ENCODE data around the gene PLXNA3.

The PLXNA3 gene

GRCh38 chrX:154506483-154507332 is 48.6 kb downstream of the PLXNA3 start:
- DNase-seq = no peak

GRCh38 chrX:154507673-154508383 is 49.7 kb downstream of the PLXNA3 start:
- DNase-seq = no peak

GRCh38 chrX:154508384-154508745 is 50.3 kb downstream of the PLXNA3 start:
- DNase-seq = no peak

GRCh38 chrX:154509455-154509854 is 51.4 kb downstream of the PLXNA3 start:
- DNase-seq = no peak

GRCh38 chrX:154511761-154512160 is 53.7 kb downstream of the PLXNA3 start:
- no peak for DNase-seq

GRCh38 chrX:154512879-154513553 is 54.9 kb downstream of the PLXNA3 start:
- no peak for DNase-seq

- DNase-seq = no peak
These were observed 55.6 kb downstream of the PLXNA3 start for GRCh38 chrX:154513716-154514115.

- peak in 2 of 3 experiments; percentile 48 to 68 for DNase-seq
These were observed 57.2 kb downstream of the PLXNA3 start for GRCh38 chrX:154515090-154515965.

- DNase-seq = peak; percentile 88 to 96 (median 92)
These were observed 58.0 kb downstream of the PLXNA3 start, which contains the start of gene FAM3A for GRCh38 chrX:154515966-154516655. Gene FAM3A, minus strand, starts transcription at chrX:154516232. Its CDS starts 460 bp downstream, at chrX:154515772.

- DNase-seq = no peak
These were observed 58.6 kb downstream of the PLXNA3 start for GRCh38 chrX:154516656-154517100.

- no peak for DNase-seq
These were observed 59.2 kb downstream of the PLXNA3 start for GRCh38 chrX:154517101-154517781.

- DNase-seq = no peak
These were observed 61.3 kb downstream of the PLXNA3 start for GRCh38 chrX:154519389-154519788.

- no peak for DNase-seq
These were observed 67.8 kb downstream of the PLXNA3 start for GRCh38 chrX:154525606-154526490.

- DNase-seq = peak; percentile 66 to 82 (median 73)
These were observed 69.0 kb downstream of the PLXNA3 start for GRCh38 chrX:154526901-154527675.
